WTC11 (cell line): ENCODE data around the gene OR1N1. TPM values are rescaled to one million over a fixed set of nuclear protein-coding genes. Genes with fewer than 3 reads are reported as not detected.

ENCODE experiments used
- ATAC-seq: fragments of 200-7000 bp; cut with Tn5 transposase; 2 replicates; pipeline ENCODE4 v1.10.0; 2021; ENCODE audit warnings: mild to moderate bottlenecking, moderate library complexity
- Bru-seq: library from RNA; stranded (reverse); fragments of 400-500 nt; gene quantifications from one replicate; lab custom pipeline; 2021; lab: Mats Ljungman, UMichigan
- CTCF ChIA-PET: fragments of 300-600 bp; sonication (Branson Sonifier 250); formaldehyde crosslinking; loops from one replicate; lab custom pipeline; 2021; ENCODE audit warnings: antibody characterized with exemption; lab: Charles Lee
- POLR2A ChIA-PET: fragments of 350-600 bp; sonication (Branson Sonifier 250); formaldehyde crosslinking; loops from one replicate; lab custom pipeline; 2021; ENCODE audit warnings: antibody characterized with exemption; lab: Charles Lee
- DNase-seq: peaks from one replicate; pipeline ENCODE4 v3.0.0; 2021; ENCODE audit warnings: low spot score
- H3K27ac Mint-ChIP-seq: 2 replicates; pipeline ENCODE4 v1.8.0; 2021; ENCODE audit warnings: mixed read lengths
- H3K27me3 Mint-ChIP-seq: 2 replicates; pipeline ENCODE4 v1.8.0; 2021; ENCODE audit warnings: low read depth, mild to moderate bottlenecking, moderate library complexity, mixed read lengths
- H3K36me3 Mint-ChIP-seq: 2 replicates; pipeline ENCODE4 v1.8.0; 2021; ENCODE audit warnings: mixed read lengths
- H3K4me1 Mint-ChIP-seq: 2 replicates; pipeline ENCODE4 v1.8.0; 2022; ENCODE audit warnings: mixed read lengths
- H3K4me3 Mint-ChIP-seq: 2 replicates; pipeline ENCODE4 v1.8.0; 2021; ENCODE audit warnings: mild to moderate bottlenecking, moderate library complexity, mixed read lengths
- H3K9me3 Mint-ChIP-seq: 2 replicates; pipeline ENCODE4 v1.8.0; 2021; ENCODE audit warnings: mixed read lengths
- CBFB ChIP-seq: sonication (generic); formaldehyde crosslinking; IDR thresholded peaks from 2 replicates; pipeline ENCODE4 v1.8.1; 2022; ENCODE audit warnings: mild to moderate bottlenecking, low read depth, missing genetic modification reagents
- ELF4 ChIP-seq: sonication (generic); formaldehyde crosslinking; IDR thresholded peaks from 2 replicates; pipeline ENCODE4 v1.8.1; 2022; ENCODE audit warnings: low read depth, mild to moderate bottlenecking, moderate library complexity, missing genetic modification reagents
- EMX1 ChIP-seq: fragments of 250-450 bp; sonication (Bioruptor Pico); IDR thresholded peaks from 2 replicates; pipeline ENCODE4 v1.8.0; 2021; ENCODE audit warnings: mild to moderate bottlenecking
- ESRRA ChIP-seq: sonication (generic); formaldehyde crosslinking; IDR thresholded peaks from 2 replicates; pipeline ENCODE4 v1.8.1; 2022; ENCODE audit warnings: mild to moderate bottlenecking, missing genetic modification reagents, borderline replicate concordance
- ETV6 ChIP-seq: sonication (generic); formaldehyde crosslinking; IDR thresholded peaks from 2 replicates; pipeline ENCODE4 v1.8.1; 2022; ENCODE audit warnings: mild to moderate bottlenecking, missing genetic modification reagents
- FOXP1 ChIP-seq: sonication (generic); formaldehyde crosslinking; IDR thresholded peaks from 2 replicates; pipeline ENCODE4 v1.8.0; 2022; ENCODE audit warnings: missing genetic modification reagents, mild to moderate bottlenecking, moderate library complexity, borderline replicate concordance
- HMGA2 ChIP-seq: fragments of 250-450 bp; sonication (Bioruptor Pico); IDR thresholded peaks from 2 replicates; pipeline ENCODE4 v1.4.0; 2021; ENCODE audit warnings: mild to moderate bottlenecking, moderate library complexity
- IRF2 ChIP-seq: sonication (generic); formaldehyde crosslinking; IDR thresholded peaks from 2 replicates; pipeline ENCODE4 v1.8.0; 2022; ENCODE audit warnings: low read depth, missing genetic modification reagents, borderline replicate concordance
- MYBL2 ChIP-seq: sonication (generic); formaldehyde crosslinking; IDR thresholded peaks from 2 replicates; pipeline ENCODE4 v1.8.1; 2023; ENCODE audit warnings: mild to moderate bottlenecking, moderate library complexity, missing genetic modification reagents
- NR2C2 ChIP-seq: sonication (generic); formaldehyde crosslinking; IDR thresholded peaks from 2 replicates; pipeline ENCODE4 v1.8.0; 2022; ENCODE audit warnings: mild to moderate bottlenecking, missing genetic modification reagents
- NR3C1 ChIP-seq: sonication (generic); formaldehyde crosslinking; conservative IDR thresholded peaks from 2 replicates; pipeline ENCODE4 v1.8.1; 2023; ENCODE audit warnings: low read depth, mild to moderate bottlenecking, missing genetic modification reagents
- OVOL2 ChIP-seq: fragments of 250-450 bp; sonication (Bioruptor Pico); IDR thresholded peaks from 2 replicates; pipeline ENCODE4 v1.9.0; 2021; ENCODE audit warnings: mild to moderate bottlenecking, borderline replicate concordance
- SOX15 ChIP-seq: fragments of 250-450 bp; sonication (Bioruptor Pico); IDR thresholded peaks from 2 replicates; pipeline ENCODE4 v1.9.0; 2021; ENCODE audit warnings: mild to moderate bottlenecking
- TCF7 ChIP-seq: sonication (generic); formaldehyde crosslinking; IDR thresholded peaks from 2 replicates; pipeline ENCODE4 v1.8.0; 2022; ENCODE audit warnings: mild to moderate bottlenecking, low read depth, missing genetic modification reagents, moderate library complexity
- ZNF423 ChIP-seq: fragments of 250-450 bp; sonication (Bioruptor Pico); IDR thresholded peaks from 2 replicates; pipeline ENCODE4 v2.1.2; 2022; ENCODE audit warnings: mild to moderate bottlenecking, moderate library complexity
- long read RNA-seq, 3 experiments: library from RNA in 1 of 3; library from capped mRNA in 1 of 3; library from polyadenylated mRNA in 1 of 3; unstranded in 2 of 3; stranded (forward) in 1 of 3; transcript quantifications; one replicate each; pipeline ENCODE4 v2.0.0, GENCODE V29; 2021
- total RNA-seq: library from RNA; stranded (reverse); gene quantifications from 3 replicates; pipeline ENCODE4 v1.2.3, GENCODE V29; 2021
- TF ChIP-seq, protein P1 (sequence below): sonication (generic); formaldehyde crosslinking; IDR thresholded peaks from 2 replicates; pipeline ENCODE4 v1.8.0; 2022; ENCODE audit warnings: mild to moderate bottlenecking, missing genetic modification reagents
- TF ChIP-seq, protein P2 (sequence below): fragments of 250-450 bp; sonication (Bioruptor Pico); IDR thresholded peaks from 2 replicates; pipeline ENCODE4 v1.9.0; 2021; ENCODE audit warnings: mild to moderate bottlenecking, borderline replicate concordance
- TF ChIP-seq, protein P3 (sequence below): sonication (generic); formaldehyde crosslinking; IDR thresholded peaks from 2 replicates; pipeline ENCODE4 v1.8.0; 2022; ENCODE audit warnings: mild to moderate bottlenecking, missing genetic modification reagents
- TF ChIP-seq, protein P4 (sequence below): sonication (generic); formaldehyde crosslinking; IDR thresholded peaks from 2 replicates; pipeline ENCODE4 v1.8.1; 2023; ENCODE audit warnings: mild to moderate bottlenecking, moderate library complexity, missing genetic modification reagents
- TF ChIP-seq, protein P5 (sequence below): sonication (generic); formaldehyde crosslinking; IDR thresholded peaks from 2 replicates; pipeline ENCODE4 v1.8.1; 2023; ENCODE audit warnings: mild to moderate bottlenecking, missing genetic modification reagents
- TF ChIP-seq, protein P6 (sequence below): sonication (generic); formaldehyde crosslinking; IDR thresholded peaks from 2 replicates; pipeline ENCODE4 v1.8.0; 2022; ENCODE audit warnings: mild to moderate bottlenecking, missing genetic modification reagents
- TF ChIP-seq, protein P7 (sequence below): sonication (generic); formaldehyde crosslinking; IDR thresholded peaks from 2 replicates; pipeline ENCODE4 v1.8.0; 2023; ENCODE audit warnings: mild to moderate bottlenecking, missing genetic modification reagents

The OR1N1 gene, protein sequence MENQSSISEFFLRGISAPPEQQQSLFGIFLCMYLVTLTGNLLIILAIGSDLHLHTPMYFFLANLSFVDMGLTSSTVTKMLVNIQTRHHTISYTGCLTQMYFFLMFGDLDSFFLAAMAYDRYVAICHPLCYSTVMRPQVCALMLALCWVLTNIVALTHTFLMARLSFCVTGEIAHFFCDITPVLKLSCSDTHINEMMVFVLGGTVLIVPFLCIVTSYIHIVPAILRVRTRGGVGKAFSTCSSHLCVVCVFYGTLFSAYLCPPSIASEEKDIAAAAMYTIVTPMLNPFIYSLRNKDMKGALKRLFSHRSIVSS
- not detected in 3 replicates for total RNA-seq
- Bru-seq, nascent RNA, result not detected
- long read RNA-seq, experiment 1, result 0 reads
- long read RNA-seq, experiment 2, result 0 reads
- long read RNA-seq, experiment 3, result 0 reads

DNA sequence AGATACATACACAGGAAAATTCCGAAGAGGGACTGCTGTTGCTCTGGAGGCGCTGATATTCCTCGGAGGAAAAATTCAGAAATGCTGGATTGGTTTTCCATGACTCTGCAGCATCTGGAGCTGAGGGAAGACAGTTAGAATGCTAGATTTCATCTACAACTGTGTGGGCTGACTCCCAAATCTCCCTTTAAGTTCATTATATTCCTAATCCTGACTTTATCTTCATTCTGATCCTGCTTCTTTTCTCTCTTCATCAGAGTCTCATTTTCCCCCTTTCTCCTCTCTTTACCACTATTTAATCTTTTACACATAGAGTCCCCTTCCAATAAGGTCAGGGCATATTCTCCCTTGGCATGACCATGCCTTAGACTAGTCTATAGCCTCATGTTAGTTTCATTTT lies at the start of gene OR1N1:
OR1N1 (minus strand) TSS at position 101 of the 400 bp plus-strand sequence; CDS start at position 101, 0 bp downstream.
- Mint-ChIP-seq H3K4me1 (no peaks in the 10 kb centered on the region), H3K27me3 (peaks cover 44% of the 10 kb centered on the region), H3K27ac (no peak within 1 kb of the TSS), H3K36me3 (peaks cover 39% of the 10 kb centered on the region), H3K4me3 (no peak within 1 kb of the TSS), H3K9me3 (peaks cover 87% of the 10 kb centered on the region)
- CTCF ChIA-PET, result no interaction called here
- no peak for DNase-seq
- TF ChIP-seq, protein P1, sequence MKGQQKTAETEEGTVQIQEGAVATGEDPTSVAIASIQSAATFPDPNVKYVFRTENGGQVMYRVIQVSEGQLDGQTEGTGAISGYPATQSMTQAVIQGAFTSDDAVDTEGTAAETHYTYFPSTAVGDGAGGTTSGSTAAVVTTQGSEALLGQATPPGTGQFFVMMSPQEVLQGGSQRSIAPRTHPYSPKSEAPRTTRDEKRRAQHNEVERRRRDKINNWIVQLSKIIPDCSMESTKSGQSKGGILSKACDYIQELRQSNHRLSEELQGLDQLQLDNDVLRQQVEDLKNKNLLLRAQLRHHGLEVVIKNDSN (CRISPR knock-in tag), result no peak
- TF ChIP-seq OVOL2 (CRISPR knock-in tag) (no peak), TCF7 (CRISPR knock-in tag) (no peak), NR3C1 (no peak), ETV6 (CRISPR knock-in tag) (no peak), EMX1 (no peak), ESRRA (CRISPR knock-in tag) (no peak), FOXP1 (CRISPR knock-in tag) (no peak), SOX15 (no peak), CBFB (no peak)
- TF ChIP-seq, protein P2, sequence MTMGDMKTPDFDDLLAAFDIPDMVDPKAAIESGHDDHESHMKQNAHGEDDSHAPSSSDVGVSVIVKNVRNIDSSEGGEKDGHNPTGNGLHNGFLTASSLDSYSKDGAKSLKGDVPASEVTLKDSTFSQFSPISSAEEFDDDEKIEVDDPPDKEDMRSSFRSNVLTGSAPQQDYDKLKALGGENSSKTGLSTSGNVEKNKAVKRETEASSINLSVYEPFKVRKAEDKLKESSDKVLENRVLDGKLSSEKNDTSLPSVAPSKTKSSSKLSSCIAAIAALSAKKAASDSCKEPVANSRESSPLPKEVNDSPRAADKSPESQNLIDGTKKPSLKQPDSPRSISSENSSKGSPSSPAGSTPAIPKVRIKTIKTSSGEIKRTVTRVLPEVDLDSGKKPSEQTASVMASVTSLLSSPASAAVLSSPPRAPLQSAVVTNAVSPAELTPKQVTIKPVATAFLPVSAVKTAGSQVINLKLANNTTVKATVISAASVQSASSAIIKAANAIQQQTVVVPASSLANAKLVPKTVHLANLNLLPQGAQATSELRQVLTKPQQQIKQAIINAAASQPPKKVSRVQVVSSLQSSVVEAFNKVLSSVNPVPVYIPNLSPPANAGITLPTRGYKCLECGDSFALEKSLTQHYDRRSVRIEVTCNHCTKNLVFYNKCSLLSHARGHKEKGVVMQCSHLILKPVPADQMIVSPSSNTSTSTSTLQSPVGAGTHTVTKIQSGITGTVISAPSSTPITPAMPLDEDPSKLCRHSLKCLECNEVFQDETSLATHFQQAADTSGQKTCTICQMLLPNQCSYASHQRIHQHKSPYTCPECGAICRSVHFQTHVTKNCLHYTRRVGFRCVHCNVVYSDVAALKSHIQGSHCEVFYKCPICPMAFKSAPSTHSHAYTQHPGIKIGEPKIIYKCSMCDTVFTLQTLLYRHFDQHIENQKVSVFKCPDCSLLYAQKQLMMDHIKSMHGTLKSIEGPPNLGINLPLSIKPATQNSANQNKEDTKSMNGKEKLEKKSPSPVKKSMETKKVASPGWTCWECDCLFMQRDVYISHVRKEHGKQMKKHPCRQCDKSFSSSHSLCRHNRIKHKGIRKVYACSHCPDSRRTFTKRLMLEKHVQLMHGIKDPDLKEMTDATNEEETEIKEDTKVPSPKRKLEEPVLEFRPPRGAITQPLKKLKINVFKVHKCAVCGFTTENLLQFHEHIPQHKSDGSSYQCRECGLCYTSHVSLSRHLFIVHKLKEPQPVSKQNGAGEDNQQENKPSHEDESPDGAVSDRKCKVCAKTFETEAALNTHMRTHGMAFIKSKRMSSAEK (CRISPR knock-in tag), result no peak
- TF ChIP-seq, protein P3, sequence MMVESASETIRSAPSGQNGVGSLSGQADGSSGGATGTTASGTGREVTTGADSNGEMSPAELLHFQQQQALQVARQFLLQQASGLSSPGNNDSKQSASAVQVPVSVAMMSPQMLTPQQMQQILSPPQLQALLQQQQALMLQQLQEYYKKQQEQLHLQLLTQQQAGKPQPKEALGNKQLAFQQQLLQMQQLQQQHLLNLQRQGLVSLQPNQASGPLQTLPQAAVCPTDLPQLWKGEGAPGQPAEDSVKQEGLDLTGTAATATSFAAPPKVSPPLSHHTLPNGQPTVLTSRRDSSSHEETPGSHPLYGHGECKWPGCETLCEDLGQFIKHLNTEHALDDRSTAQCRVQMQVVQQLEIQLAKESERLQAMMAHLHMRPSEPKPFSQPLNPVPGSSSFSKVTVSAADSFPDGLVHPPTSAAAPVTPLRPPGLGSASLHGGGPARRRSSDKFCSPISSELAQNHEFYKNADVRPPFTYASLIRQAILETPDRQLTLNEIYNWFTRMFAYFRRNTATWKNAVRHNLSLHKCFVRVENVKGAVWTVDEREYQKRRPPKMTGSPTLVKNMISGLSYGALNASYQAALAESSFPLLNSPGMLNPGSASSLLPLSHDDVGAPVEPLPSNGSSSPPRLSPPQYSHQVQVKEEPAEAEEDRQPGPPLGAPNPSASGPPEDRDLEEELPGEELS (CRISPR knock-in tag), result no peak
- TF ChIP-seq, protein P4, sequence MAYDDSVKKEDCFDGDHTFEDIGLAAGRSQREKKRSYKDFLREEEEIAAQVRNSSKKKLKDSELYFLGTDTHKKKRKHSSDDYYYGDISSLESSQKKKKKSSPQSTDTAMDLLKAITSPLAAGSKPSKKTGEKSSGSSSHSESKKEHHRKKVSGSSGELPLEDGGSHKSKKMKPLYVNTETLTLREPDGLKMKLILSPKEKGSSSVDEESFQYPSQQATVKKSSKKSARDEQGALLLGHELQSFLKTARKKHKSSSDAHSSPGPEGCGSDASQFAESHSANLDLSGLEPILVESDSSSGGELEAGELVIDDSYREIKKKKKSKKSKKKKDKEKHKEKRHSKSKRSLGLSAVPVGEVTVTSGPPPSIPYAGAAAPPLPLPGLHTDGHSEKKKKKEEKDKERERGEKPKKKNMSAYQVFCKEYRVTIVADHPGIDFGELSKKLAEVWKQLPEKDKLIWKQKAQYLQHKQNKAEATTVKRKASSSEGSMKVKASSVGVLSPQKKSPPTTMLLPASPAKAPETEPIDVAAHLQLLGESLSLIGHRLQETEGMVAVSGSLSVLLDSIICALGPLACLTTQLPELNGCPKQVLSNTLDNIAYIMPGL (CRISPR knock-in tag), result no peak
- TF ChIP-seq, protein P5, sequence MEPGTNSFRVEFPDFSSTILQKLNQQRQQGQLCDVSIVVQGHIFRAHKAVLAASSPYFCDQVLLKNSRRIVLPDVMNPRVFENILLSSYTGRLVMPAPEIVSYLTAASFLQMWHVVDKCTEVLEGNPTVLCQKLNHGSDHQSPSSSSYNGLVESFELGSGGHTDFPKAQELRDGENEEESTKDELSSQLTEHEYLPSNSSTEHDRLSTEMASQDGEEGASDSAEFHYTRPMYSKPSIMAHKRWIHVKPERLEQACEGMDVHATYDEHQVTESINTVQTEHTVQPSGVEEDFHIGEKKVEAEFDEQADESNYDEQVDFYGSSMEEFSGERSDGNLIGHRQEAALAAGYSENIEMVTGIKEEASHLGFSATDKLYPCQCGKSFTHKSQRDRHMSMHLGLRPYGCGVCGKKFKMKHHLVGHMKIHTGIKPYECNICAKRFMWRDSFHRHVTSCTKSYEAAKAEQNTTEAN (CRISPR knock-in tag), result no peak
- POLR2A ChIA-PET, result no interaction called here
- ATAC-seq, result no peak

DNA sequence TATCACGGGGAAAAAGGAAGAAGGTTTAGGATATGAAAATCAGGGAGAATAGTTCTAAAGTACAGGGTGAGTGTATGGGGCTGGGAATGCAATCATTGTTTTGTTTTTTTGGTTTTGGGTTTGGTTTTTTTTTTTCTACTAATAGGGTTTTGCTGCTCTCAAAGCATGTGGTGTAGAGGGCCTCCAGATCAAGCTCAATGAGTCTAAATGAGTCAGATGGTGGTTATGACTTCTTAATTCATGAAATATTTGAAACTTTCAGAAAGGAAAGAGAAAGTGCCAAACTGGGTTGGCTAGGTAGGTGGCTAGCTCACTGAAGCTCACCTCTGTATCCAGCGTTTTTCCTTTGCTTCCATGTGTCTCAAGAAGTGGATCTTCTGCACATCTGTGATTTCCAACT lies 45.4 kb upstream of the OR1N1 start:
- no peak overlapping the region for H3K4me3 Mint-ChIP-seq
- H3K27me3 Mint-ChIP-seq, result peaks cover 25% of the 10 kb centered on the region
- CTCF ChIA-PET, result no interaction called here
- no peaks in the 10 kb centered on the region for H3K4me1 Mint-ChIP-seq
- DNase-seq (no peak), ATAC-seq (no peak)
- no peak overlapping the region for H3K27ac Mint-ChIP-seq
- POLR2A ChIA-PET, result no interaction called here
- H3K36me3 Mint-ChIP-seq, result peaks cover 46% of the 10 kb centered on the region
- peaks cover 79% of the 10 kb centered on the region for H3K9me3 Mint-ChIP-seq
- TF ChIP-seq IRF2, result no peak
- TF ChIP-seq HMGA2 (CRISPR knock-in tag), result no peak
- TF ChIP-seq, protein P6, sequence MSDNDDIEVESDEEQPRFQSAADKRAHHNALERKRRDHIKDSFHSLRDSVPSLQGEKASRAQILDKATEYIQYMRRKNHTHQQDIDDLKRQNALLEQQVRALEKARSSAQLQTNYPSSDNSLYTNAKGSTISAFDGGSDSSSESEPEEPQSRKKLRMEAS, result no peak
- no peak for TF ChIP-seq ESRRA (CRISPR knock-in tag)
- no peak for TF ChIP-seq NR2C2 (CRISPR knock-in tag)
- no peak for TF ChIP-seq MYBL2
- TF ChIP-seq, protein P7, sequence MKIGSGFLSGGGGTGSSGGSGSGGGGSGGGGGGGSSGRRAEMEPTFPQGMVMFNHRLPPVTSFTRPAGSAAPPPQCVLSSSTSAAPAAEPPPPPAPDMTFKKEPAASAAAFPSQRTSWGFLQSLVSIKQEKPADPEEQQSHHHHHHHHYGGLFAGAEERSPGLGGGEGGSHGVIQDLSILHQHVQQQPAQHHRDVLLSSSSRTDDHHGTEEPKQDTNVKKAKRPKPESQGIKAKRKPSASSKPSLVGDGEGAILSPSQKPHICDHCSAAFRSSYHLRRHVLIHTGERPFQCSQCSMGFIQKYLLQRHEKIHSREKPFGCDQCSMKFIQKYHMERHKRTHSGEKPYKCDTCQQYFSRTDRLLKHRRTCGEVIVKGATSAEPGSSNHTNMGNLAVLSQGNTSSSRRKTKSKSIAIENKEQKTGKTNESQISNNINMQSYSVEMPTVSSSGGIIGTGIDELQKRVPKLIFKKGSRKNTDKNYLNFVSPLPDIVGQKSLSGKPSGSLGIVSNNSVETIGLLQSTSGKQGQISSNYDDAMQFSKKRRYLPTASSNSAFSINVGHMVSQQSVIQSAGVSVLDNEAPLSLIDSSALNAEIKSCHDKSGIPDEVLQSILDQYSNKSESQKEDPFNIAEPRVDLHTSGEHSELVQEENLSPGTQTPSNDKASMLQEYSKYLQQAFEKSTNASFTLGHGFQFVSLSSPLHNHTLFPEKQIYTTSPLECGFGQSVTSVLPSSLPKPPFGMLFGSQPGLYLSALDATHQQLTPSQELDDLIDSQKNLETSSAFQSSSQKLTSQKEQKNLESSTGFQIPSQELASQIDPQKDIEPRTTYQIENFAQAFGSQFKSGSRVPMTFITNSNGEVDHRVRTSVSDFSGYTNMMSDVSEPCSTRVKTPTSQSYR (CRISPR knock-in tag), result no peak
- no peak for TF ChIP-seq ELF4 (CRISPR knock-in tag)
- no peak for TF ChIP-seq ZNF423 (CRISPR knock-in tag)
